BLaER1 (cell line): ENCODE data around the gene PAK4.

Experiments used
- H3K27ac ChIP-seq: shearing (Covaris generic); formaldehyde crosslinking; 2 replicates; pipeline ENCODE4 v1.8.1; 2022
- H3K27me3 ChIP-seq: shearing (Covaris generic); formaldehyde crosslinking; 2 replicates; pipeline ENCODE4 v1.8.1; 2022
- H3K36me3 ChIP-seq: shearing (Covaris generic); formaldehyde crosslinking; 2 replicates; pipeline ENCODE4 v1.8.1; 2022
- H3K4me1 ChIP-seq: shearing (Covaris generic); formaldehyde crosslinking; 2 replicates; pipeline ENCODE4 v1.8.1; 2022
- H3K4me2 ChIP-seq: shearing (Covaris generic); formaldehyde crosslinking; 2 replicates; pipeline ENCODE4 v1.8.1; 2022
- H3K4me3 ChIP-seq: shearing (Covaris generic); formaldehyde crosslinking; 2 replicates; pipeline ENCODE4 v1.8.1; 2022
- H3K9ac ChIP-seq: shearing (Covaris generic); formaldehyde crosslinking; 2 replicates; pipeline ENCODE4 v1.8.1; 2022
- H3K9me3 ChIP-seq: shearing (Covaris generic); formaldehyde crosslinking; 2 replicates; pipeline ENCODE4 v1.8.1; 2022
- H4K20me1 ChIP-seq: shearing (Covaris generic); formaldehyde crosslinking; 2 replicates; pipeline ENCODE4 v1.8.1; 2022
- Cebpa-rat ChIP-seq: shearing (Covaris generic); IDR thresholded peaks from 2 replicates; pipeline ENCODE4 v1.8.1; 2022

Gene PAK4

GRCh38 chr19:39160523-39160861 lies 34.9 kb downstream of the PAK4 start:
- no peak for TF ChIP-seq Cebpa-rat
- H3K9ac ChIP-seq, result peak overlapping the region; percentile 45
- H3K36me3 ChIP-seq, result peaks cover 14% of the 10 kb centered on the region
- peak overlapping the region; percentile 53 for H3K27ac ChIP-seq
- H3K4me3 ChIP-seq, result no peak overlapping the region
- H3K27me3 ChIP-seq, result no peaks in the 10 kb centered on the region
- H3K4me1 ChIP-seq, result peaks cover 50% of the 10 kb centered on the region
- H4K20me1 ChIP-seq, result peaks cover 95% of the 10 kb centered on the region
- H3K4me2 ChIP-seq, result 0 out of 2 replicates have a peak overlapping the region, but pooled peaks have one; percentile 7
- H3K9me3 ChIP-seq, result no peaks in the 10 kb centered on the region

GRCh38 chr19:39160889-39161672 lies 35.5 kb downstream of the PAK4 start:
- H3K9me3 ChIP-seq, result no peaks in the 10 kb centered on the region
- 0 out of 2 replicates have a peak overlapping the region, but pooled peaks have one; percentile 7 for H3K4me2 ChIP-seq
- no peaks in the 10 kb centered on the region for H3K27me3 ChIP-seq
- H3K4me1 ChIP-seq, result peaks cover 50% of the 10 kb centered on the region
- H3K9ac ChIP-seq, result peak overlapping the region; percentile 45; the same call in 1 of the 2 replicates
- peaks cover 14% of the 10 kb centered on the region for H3K36me3 ChIP-seq
- no peak overlapping the region for H3K4me3 ChIP-seq
- no peak for TF ChIP-seq Cebpa-rat
- peak overlapping the region; percentile 53 for H3K27ac ChIP-seq
- peaks cover 95% of the 10 kb centered on the region for H4K20me1 ChIP-seq

GRCh38 chr19:39162441-39163043 lies 37.0 kb downstream of the PAK4 start:
- peaks cover 14% of the 10 kb centered on the region for H3K36me3 ChIP-seq
- no peak for TF ChIP-seq Cebpa-rat
- peaks cover 44% of the 10 kb centered on the region for H3K4me1 ChIP-seq
- H3K27me3 ChIP-seq, result no peaks in the 10 kb centered on the region
- no peaks in the 10 kb centered on the region for H3K9me3 ChIP-seq
- no peak overlapping the region for H3K9ac ChIP-seq
- H3K4me3 ChIP-seq, result no peak overlapping the region
- H4K20me1 ChIP-seq, result peaks cover 98% of the 10 kb centered on the region
- 0 out of 2 replicates have a peak overlapping the region, but pooled peaks have one; percentile 7 for H3K4me2 ChIP-seq
- H3K27ac ChIP-seq, result no peak overlapping the region; the same call in 1 of the 2 replicates

- Histone ChIP-seq H3K27me3 (no peaks in the 10 kb centered on the region), H3K9ac (no peak overlapping the region), H4K20me1 (peaks cover 98% of the 10 kb centered on the region), H3K9me3 (no peaks in the 10 kb centered on the region), H3K36me3 (peaks cover 13% of the 10 kb centered on the region), H3K4me2 (no peak overlapping the region), H3K4me3 (no peak overlapping the region), H3K27ac (no peak overlapping the region), H3K4me1 (peaks cover 33% of the 10 kb centered on the region)
- TF ChIP-seq Cebpa-rat, result no peak
These were observed 38.0 kb downstream of the PAK4 start for GRCh38 chr19:39163621-39164020.

GRCh38 chr19:39164289-39164688 lies 38.7 kb downstream of the PAK4 start:
- no peaks in the 10 kb centered on the region for H3K9me3 ChIP-seq
- no peak overlapping the region for H3K27ac ChIP-seq
- no peaks in the 10 kb centered on the region for H3K27me3 ChIP-seq
- no peak overlapping the region for H3K4me3 ChIP-seq
- peaks cover 98% of the 10 kb centered on the region for H4K20me1 ChIP-seq
- H3K36me3 ChIP-seq, result peaks cover 13% of the 10 kb centered on the region; the same call in 1 of the 2 replicates
- no peak overlapping the region for H3K9ac ChIP-seq
- no peak for TF ChIP-seq Cebpa-rat
- H3K4me1 ChIP-seq, result peaks cover 29% of the 10 kb centered on the region
- H3K4me2 ChIP-seq, result no peak overlapping the region

DNA sequence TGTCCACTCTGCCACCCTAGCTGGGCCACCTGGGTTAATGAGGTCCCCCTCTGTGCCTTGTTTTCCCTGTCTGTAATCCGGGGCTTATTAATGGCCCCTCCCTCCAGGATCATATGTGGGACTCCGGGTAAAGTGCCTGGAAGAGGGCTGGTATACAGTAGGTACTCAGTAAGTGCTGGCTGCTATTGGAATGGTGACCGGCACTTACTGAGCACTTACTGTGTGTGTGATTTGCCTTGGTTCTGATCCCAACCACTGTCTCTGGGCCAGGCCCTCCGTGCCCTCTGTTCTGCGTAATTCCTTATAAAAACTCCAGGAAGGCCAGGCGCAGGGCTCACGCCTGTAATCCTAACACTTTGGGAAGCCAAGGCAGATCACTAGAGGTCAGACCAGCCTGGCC lies 40.3 kb downstream of the PAK4 start:
- H3K9me3 ChIP-seq, result no peaks in the 10 kb centered on the region
- H3K4me3 ChIP-seq, result no peak overlapping the region
- H4K20me1 ChIP-seq, result peaks cover 95% of the 10 kb centered on the region
- no peak overlapping the region for H3K27ac ChIP-seq
- no peak for TF ChIP-seq Cebpa-rat
- H3K27me3 ChIP-seq, result no peaks in the 10 kb centered on the region
- peaks cover 26% of the 10 kb centered on the region for H3K36me3 ChIP-seq
- H3K9ac ChIP-seq, result no peak overlapping the region
- H3K4me1 ChIP-seq, result peaks cover 18% of the 10 kb centered on the region
- no peak overlapping the region for H3K4me2 ChIP-seq

- peaks cover 35% of the 10 kb centered on the region for H3K36me3 ChIP-seq
- 0 out of 2 replicates have a peak overlapping the region, but pooled peaks have one; percentile 26 for H3K27ac ChIP-seq
- H3K4me1 ChIP-seq, result peaks cover 15% of the 10 kb centered on the region
- H3K27me3 ChIP-seq, result no peaks in the 10 kb centered on the region
- H3K4me2 ChIP-seq, result peak overlapping the region; percentile 17
- no peak for TF ChIP-seq Cebpa-rat
- H3K9ac ChIP-seq, result no peak overlapping the region
- H3K4me3 ChIP-seq, result no peak overlapping the region
- peaks cover 93% of the 10 kb centered on the region for H4K20me1 ChIP-seq
- no peaks in the 10 kb centered on the region for H3K9me3 ChIP-seq
These were observed 41.2 kb downstream of the PAK4 start for GRCh38 chr19:39166571-39167391.

- Histone ChIP-seq H3K27ac (no peak overlapping the region), H3K4me1 (peaks cover 15% of the 10 kb centered on the region), H3K36me3 (peaks cover 40% of the 10 kb centered on the region), H3K9ac (no peak overlapping the region), H3K9me3 (no peaks in the 10 kb centered on the region), H3K27me3 (no peaks in the 10 kb centered on the region), H3K4me2 (no peak overlapping the region), H4K20me1 (peaks cover 95% of the 10 kb centered on the region), H3K4me3 (no peak overlapping the region)
- no peak for TF ChIP-seq Cebpa-rat
These were observed 42.1 kb downstream of the PAK4 start for GRCh38 chr19:39167461-39168257.
